Measurements from ENCODE around the gene HOXA7.

DNA sequence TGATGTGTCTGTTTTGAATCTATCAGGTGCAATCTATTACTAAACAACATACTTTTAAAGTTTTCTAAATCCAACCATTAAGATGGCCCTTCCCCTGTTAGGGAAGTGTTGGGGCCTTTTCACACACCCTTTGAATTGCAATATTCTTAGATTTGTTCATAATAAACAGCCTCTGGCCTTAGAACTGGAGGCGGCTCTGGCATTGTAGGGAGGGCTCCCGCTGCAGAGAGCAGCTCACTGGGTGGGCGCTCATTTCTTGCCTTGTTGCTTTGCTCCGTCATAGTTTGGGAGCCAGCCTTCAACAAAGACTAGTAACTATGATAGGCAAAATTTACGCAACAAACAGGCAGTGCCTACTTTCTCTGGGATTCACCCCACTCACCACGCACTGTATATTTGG is 21.9 kb upstream of the HOXA7 start:
- TF ChIP-seq EP300 (IDR thresholded peaks at IDR 0.05) (no peak), POLR2AphosphoS5 (IDR thresholded peaks at IDR 0.05) (no peak), POLR2A (IDR thresholded peaks at IDR 0.05) (no peak)
- TF ChIP-seq, protein P1, sequence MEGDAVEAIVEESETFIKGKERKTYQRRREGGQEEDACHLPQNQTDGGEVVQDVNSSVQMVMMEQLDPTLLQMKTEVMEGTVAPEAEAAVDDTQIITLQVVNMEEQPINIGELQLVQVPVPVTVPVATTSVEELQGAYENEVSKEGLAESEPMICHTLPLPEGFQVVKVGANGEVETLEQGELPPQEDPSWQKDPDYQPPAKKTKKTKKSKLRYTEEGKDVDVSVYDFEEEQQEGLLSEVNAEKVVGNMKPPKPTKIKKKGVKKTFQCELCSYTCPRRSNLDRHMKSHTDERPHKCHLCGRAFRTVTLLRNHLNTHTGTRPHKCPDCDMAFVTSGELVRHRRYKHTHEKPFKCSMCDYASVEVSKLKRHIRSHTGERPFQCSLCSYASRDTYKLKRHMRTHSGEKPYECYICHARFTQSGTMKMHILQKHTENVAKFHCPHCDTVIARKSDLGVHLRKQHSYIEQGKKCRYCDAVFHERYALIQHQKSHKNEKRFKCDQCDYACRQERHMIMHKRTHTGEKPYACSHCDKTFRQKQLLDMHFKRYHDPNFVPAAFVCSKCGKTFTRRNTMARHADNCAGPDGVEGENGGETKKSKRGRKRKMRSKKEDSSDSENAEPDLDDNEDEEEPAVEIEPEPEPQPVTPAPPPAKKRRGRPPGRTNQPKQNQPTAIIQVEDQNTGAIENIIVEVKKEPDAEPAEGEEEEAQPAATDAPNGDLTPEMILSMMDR (IDR thresholded peaks at IDR 0.05): no peak
